Mesenteric fat pad (tissue), 1 donor: ENCODE measurements around the gene LAMB1. TPM values are rescaled to one million over a fixed set of nuclear protein-coding genes. Genes with fewer than 3 reads are reported as not detected.
A peak's percentile ranks its signal among the peaks of the same experiment; 100 is the strongest.
"Not testable (repeated sequence)": the region's sequence is repeated elsewhere in the genome, so short reads cannot be mapped to it uniquely, and the experiment has no call there.

Source experiments
- DNase-seq: peaks from one replicate; pipeline ENCODE4 v3.0.0-alpha.2; 2020; ENCODE audit warnings: low spot score
- total RNA-seq: library from RNA; stranded (reverse); fragmentation: NEBNext Ultra II Directional; extraction: Animal tissue kit (Norgen Biotek cat#: 25700); gene quantifications from one replicate; pipeline ENCODE4 v1.2.1, GENCODE V29; 2021
- donor health status: DM: yes; HTN: yes; CAD: no.

Gene LAMB1
- total RNA-seq, 1 donor from 2014 or later, result 421 TPM

DNA sequence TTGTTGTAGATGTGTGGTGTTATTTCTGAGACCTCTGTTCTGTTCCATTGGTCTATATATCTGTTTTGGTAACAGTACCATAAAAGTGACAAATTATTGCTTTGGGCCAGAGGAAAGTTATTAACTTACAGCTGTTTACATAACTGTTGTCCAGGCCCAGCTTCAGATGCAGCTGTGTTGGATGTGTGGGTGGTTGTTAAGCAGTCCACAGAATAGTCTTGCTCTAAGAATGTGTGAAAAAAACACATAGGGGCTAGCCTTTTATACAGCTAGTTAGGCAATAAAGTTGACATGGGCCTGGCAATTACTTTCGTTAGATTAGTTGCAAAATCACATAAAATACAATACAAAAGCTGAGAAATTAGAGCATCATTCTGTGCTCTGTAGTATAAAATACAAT, 80.1 kb downstream of the LAMB1 start:
- no peak for DNase-seq

DNA sequence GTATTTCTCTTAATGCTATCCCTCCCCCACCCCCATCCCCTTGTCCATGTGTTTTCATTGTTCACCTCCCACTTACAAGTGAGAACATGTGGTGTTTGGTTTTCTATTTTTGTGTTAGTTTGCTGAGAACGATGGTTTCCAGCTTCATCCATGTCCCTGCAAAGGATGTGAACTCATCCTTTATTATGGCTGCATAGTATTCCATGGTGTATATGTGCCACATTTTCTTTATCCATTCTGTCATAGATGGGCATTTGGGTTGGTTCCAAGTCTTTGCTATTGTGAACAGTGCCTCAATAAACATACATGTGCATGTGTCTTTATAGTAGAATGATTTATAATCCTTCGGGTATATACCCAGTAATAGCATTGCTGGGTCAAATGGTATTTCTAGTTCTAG, 81.1 kb downstream of the LAMB1 start:
- not testable (repeated sequence) for DNase-seq

DNA sequence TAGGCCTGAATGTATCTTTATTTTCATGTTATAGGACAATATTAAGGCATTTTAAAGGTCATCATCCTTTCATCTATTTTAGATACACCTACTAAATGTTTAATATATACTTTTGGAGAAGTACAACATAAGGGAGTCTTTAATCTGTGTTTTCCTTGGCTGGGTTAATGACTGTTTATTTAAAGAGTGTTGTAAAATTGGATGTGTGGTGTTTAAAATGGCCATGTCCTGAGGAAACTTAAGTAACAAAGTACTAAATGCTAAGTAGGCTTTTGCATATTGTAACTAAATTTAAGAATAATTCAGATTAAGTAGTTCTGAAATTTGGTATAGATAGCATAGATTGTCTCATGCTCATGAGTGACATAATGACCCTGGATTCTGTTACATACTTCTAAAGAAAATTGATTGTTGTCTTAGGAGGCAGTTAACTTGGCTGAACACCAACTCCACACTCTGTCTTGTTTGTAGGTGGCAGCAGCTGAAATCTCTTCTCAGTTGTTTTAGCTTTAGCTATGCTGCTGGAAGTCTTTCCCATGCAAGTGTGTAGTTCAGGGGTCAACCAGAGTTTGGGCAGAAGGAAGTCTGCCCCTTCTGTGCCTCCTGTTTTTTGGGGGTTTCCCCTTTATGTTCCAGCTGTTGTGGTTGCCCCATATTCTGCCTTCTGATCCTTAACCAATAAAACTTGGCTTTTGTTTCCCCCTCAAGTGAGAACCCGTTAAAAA, 82.8 kb downstream of the LAMB1 start:
- no peak for DNase-seq

- no peak for DNase-seq
Observed at GRCh38 chr7:107918948-107919347, 84.0 kb downstream of the LAMB1 start.

DNA sequence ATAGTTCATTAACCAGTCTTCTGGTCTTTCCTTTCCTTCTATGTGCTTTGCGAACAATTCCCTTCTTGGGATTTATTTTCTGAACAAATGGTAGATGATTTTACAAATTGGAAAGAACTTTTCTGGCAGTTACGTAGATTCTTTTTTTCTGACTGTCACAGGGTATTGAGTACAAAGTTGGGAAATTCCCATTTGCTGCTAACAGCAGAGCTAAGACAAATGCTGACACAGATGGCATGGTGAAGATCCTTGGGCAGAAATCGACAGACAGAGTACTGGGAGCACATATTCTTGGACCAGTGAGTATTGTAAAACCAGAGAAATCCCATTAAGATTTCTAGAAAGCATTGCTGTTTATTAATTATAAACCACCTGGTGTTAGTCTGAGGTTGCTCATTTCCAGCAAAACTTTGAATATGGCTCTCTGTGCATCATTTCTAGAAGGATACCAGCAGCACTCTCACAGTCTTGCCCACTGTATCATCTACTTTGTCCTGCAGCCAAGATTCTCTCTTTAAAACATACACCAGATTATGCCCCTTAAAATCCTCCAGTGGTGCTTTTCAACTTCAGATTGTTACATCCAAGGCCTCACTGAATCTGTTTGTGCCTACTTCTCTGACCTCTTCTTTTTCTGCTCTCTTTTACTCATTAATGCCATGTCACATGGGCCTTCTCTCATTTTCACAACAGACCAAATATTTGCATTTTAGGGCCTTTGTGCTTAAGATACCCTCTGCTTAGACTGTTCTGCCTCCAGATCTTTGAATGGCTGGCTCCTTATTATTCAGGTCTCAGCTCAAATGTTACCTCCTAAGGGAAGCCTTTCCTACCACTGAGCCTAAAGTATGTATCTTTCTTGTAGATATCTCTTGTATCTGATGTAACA, 85.0 kb downstream of the LAMB1 start:
- DNase-seq, result no peak

DNA sequence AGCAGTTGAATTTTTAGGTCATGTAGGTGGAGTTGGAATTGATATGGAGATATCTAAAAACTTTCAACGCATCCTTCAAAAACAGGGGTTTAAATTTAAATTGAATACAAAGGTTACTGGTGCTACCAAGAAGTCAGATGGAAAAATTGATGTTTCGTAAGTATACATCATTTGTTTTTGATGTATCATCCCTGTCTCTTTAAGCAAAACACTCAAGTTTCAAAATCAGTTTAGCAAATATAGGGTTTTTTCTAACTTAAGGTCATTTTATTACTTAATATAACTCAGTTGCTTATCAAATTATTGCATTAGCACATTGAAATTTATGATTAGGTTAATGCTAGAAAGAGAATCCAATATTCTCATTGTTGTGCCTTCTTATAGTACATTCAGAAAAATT, 87.4 kb downstream of the LAMB1 start:
- DNase-seq, result no peak

DNA sequence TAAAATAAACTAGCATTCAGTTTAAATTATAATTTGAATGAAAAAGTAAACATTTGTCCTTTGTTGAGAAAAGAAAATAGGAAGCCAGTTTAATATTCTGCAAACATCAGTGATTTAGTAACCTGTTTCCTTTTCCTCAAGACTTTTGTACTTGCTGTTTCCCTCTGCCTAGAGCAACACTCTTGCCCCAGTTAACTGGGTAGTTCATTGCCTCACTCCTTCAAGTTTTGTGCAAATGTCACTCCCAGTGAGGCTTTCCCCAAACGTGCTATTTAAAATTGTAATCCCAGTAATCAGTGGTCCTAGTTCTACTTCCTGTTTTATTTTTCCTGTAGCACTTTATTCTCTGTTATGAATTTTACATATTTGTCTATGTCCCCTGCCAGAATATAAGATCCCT, 88.1 kb downstream of the LAMB1 start:
- no peak for DNase-seq

DNA sequence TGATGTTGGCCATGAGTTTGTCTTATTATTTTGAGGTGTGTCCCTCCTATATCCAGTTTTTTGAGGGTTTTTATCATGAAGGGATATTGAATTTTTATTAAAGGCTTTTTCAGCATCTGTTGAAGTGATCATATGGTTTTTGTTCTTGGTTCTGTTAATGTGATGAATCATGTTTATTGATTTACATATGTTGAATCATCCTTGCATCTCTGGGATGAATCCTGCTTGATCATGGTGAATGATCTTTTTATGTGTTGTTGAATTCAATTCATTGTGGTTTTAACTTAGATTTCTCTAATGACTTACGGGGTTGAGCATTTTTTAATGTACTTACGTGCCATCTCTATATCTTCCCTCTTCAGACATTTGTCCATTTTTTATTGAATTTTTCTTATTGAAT, 89.1 kb downstream of the LAMB1 start:
- no peak for DNase-seq

GRCh38 chr7:107911981-107912380, 91.0 kb downstream of the LAMB1 start:
- DNase-seq, result no peak

- DNase-seq, result no peak
Observed at GRCh38 chr7:107909445-107909844, 93.5 kb downstream of the LAMB1 start.

DNA sequence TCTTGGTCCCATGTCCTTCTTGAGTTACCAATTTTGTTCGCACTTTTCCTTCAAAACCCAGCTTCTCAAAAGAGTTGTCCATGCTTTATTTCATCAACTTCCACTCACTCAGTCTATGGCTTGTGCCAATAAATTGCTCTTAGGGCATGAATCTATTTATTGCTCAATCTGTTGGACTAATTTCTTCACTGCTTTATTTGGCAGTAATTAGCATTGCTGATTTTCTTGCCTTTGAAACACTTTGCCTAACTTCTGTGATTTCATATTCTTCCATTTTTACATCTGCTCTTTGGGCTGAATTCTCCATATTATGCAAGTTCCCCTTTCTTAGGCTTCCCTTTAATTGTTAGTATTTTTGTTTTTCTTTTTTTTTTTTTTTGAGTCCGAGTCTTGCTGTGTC, 95.2 kb downstream of the LAMB1 start:
- DNase-seq, result no peak

- no peak for DNase-seq
Observed at GRCh38 chr7:107902381-107902780, 100.6 kb downstream of the LAMB1 start.

- no peak for DNase-seq
Observed at GRCh38 chr7:107900496-107901015, 102.4 kb downstream of the LAMB1 start.

DNA sequence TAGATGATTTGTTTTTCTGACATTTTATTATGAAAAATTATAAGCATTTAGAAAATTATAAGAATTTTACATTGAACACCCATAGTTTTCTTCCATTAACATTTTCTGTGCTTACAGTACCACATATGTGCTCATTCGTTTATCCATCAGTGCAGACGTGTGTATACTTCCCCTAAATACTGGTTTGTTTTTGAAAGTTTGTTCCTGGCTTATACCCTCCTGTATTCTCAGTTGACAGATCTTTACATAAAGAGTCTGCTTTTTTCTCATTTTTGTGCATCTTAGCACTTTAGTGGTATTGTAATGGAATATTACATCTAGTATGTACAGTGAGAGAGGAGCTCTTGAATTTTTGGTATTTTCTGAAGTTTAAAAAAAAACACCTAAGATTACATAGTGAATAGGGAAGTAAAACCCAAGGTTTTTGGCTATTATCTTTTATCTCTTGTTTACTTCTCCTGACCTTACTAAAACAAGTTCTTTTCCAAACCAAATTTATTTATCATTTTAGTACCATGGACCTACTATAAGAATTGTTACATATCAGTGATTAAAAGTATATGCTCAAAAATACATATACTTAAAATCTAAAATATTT, 103.9 kb downstream of the LAMB1 start:
- no peak for DNase-seq

DNA sequence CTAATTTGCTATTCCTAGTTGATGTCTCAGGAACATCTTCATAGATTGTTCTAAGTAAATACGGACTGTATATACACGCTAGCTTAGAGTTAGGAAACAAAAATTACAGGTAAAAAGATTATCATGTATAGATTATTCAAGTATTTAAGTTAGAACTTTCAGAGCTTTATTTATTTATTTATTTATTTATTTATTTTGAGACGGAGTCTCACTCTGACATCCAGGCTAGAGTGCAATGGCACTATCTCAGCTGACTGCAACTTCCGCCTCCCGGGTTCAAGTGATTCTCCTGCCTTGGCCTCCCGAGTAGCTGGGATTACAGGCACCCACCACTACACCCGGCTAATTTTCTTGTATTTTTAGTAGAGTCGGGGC, 110.6 kb downstream of the LAMB1 start:
- not testable (repeated sequence) for DNase-seq

DNA sequence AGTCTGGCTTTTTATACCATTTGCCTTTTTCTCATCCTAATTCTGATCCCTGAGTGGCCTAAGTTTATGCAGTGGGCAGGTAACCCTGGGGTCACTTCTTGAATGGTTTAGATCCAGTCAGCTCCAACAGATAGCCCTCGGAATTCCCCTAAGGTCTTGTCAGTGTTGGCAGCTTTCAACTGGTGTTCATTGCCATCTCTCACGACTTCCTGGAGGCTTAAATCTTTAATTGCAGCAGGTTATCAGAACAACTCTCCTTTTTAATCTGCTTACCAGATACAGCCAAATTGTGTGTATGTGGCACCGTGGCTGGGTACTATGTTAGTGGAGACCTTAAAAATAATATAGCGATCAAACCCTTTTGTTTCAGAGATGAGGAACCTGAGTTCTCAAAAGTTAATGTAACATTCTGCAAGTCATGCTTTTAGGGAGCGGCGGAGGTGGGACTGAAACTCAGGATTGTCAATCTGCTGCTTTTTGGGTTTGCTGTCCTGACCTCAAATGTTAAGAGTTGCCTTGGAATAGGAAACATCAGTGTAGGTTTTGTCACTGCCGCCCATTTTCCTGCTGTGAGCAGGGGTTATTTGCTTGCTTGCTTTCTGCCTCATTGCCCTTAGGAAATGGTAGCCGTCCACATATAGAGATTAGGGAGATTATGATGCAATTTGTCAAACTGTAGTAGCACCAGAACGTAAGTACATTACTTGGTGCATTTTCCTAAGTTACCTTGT, 111.2 kb downstream of the LAMB1 start:
- no peak for DNase-seq

- DNase-seq, result peak; percentile 98
Observed at GRCh38 chr7:107890962-107891635, 111.9 kb downstream of the LAMB1 start, which contains the start of gene DLD. Gene DLD, plus strand, starts transcription at chr7:107891183. Its CDS starts 68 bp downstream, at chr7:107891251.

- DNase-seq, result no peak
Observed at GRCh38 chr7:107890493-107890961, 112.4 kb downstream of the LAMB1 start.

- no peak for DNase-seq
Observed at GRCh38 chr7:107889992-107890391, 113.0 kb downstream of the LAMB1 start.

DNA sequence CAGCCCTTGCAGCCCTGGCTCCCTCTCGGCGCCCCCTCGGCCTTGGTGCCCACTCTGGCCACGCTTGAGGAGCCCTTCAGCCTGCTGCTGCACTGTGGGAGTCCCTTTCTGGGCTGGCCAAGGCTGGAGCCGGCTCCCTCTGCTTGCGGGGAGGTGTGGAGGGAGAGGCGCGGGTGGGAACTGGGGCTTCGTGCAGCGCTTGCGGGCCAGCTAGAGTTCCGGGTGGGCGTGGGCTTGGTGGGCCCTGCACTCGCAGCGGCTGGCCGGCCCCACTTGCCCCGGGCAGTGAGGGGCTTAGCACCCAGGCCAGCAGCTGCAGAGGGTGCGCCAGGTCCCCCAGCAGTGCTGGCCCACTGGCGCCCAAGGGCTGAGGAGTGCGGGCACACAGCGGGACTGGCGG, 115.1 kb downstream of the LAMB1 start:
- not testable (repeated sequence) for DNase-seq
